IPS-18a (cell line): Measurements from ENCODE around the gene CLEC18A.
"Not testable (repeated sequence)": the region's sequence is repeated elsewhere in the genome, so short reads cannot be mapped to it uniquely, and the experiment has no call there.

Experiments used
- H3K27ac ChIP-seq: one replicate; pipeline ENCODE4 v1.5.1; 2013; ENCODE audit warnings: low read length
- H3K27me3 ChIP-seq: one replicate; pipeline ENCODE4 v1.6.1; 2013; ENCODE audit warnings: mild to moderate bottlenecking, low read length; ENCODE audit not compliant: control insufficient read depth, insufficient read depth
- H3K36me3 ChIP-seq: one replicate; pipeline ENCODE4 v1.6.1; 2013; ENCODE audit warnings: low read depth, low read length; ENCODE audit not compliant: control insufficient read depth
- H3K4me1 ChIP-seq: one replicate; pipeline ENCODE4 v1.6.1; 2013; ENCODE audit warnings: low read depth, low read length; ENCODE audit not compliant: control insufficient read depth
- H3K4me3 ChIP-seq: one replicate; pipeline ENCODE4 v1.5.1; 2013; ENCODE audit warnings: low read length
- H3K9ac ChIP-seq: one replicate; pipeline ENCODE4 v1.6.1; 2013; ENCODE audit warnings: mild to moderate bottlenecking, low read length, moderate library complexity
- H3K9me3 ChIP-seq: one replicate; pipeline ENCODE4 v1.6.1; 2013; ENCODE audit warnings: low read depth, low read length; ENCODE audit not compliant: control insufficient read depth

The CLEC18A gene

GRCh38 chr16:69939821-69940585, 11.1 kb upstream of the CLEC18A start:
- no peaks in the 10 kb centered on the region for H3K9me3 ChIP-seq
- H3K9ac ChIP-seq = no peak overlapping the region
- H3K4me1 ChIP-seq = no peaks in the 10 kb centered on the region
- H3K36me3 ChIP-seq = peaks cover 32% of the 10 kb centered on the region
- no peak overlapping the region for H3K4me3 ChIP-seq
- H3K27me3 ChIP-seq = no peaks in the 10 kb centered on the region
- H3K27ac ChIP-seq = no peak overlapping the region

GRCh38 chr16:69940676-69941075, 10.5 kb upstream of the CLEC18A start:
- Histone ChIP-seq H3K36me3 (peaks cover 32% of the 10 kb centered on the region), H3K9me3 (no peaks in the 10 kb centered on the region), H3K9ac (no peak overlapping the region), H3K27ac (no peak overlapping the region), H3K27me3 (no peaks in the 10 kb centered on the region), H3K4me1 (no peaks in the 10 kb centered on the region), H3K4me3 (no peak overlapping the region)

- Histone ChIP-seq H3K9ac (no peak overlapping the region), H3K27ac (no peak overlapping the region), H3K27me3 (no peaks in the 10 kb centered on the region), H3K9me3 (no peaks in the 10 kb centered on the region), H3K4me3 (no peak overlapping the region), H3K36me3 (peaks cover 28% of the 10 kb centered on the region), H3K4me1 (no peaks in the 10 kb centered on the region)
Measured at GRCh38 chr16:69941251-69942098, 9.7 kb upstream of the CLEC18A start.

GRCh38 chr16:69942099-69942491, 9.0 kb upstream of the CLEC18A start:
- Histone ChIP-seq H3K9me3 (no peaks in the 10 kb centered on the region), H3K36me3 (peaks cover 22% of the 10 kb centered on the region), H3K9ac (no peak overlapping the region), H3K4me1 (no peaks in the 10 kb centered on the region), H3K27ac (no peak overlapping the region), H3K4me3 (no peak overlapping the region), H3K27me3 (no peaks in the 10 kb centered on the region)

GRCh38 chr16:69942627-69943170, 8.4 kb upstream of the CLEC18A start:
- H3K36me3 ChIP-seq = peaks cover 16% of the 10 kb centered on the region
- H3K27me3 ChIP-seq = no peaks in the 10 kb centered on the region
- H3K27ac ChIP-seq = no peak overlapping the region
- H3K9ac ChIP-seq = no peak overlapping the region
- no peaks in the 10 kb centered on the region for H3K9me3 ChIP-seq
- H3K4me3 ChIP-seq = no peak overlapping the region
- H3K4me1 ChIP-seq = no peaks in the 10 kb centered on the region

- H3K9me3 ChIP-seq, H3K4me1 ChIP-seq, H3K27ac ChIP-seq, H3K27me3 ChIP-seq, H3K9ac ChIP-seq, H3K4me3 ChIP-seq: not testable (repeated sequence)
- peaks cover 14% of the 10 kb centered on the region for H3K36me3 ChIP-seq
Measured at GRCh38 chr16:69943241-69944036, 7.7 kb upstream of the CLEC18A start.

GRCh38 chr16:69950411-69950810, 723 bp upstream of the CLEC18A start:
- not testable (repeated sequence) for H3K4me1 ChIP-seq, H3K27me3 ChIP-seq, H3K4me3 ChIP-seq, H3K27ac ChIP-seq, H3K36me3 ChIP-seq, H3K9ac ChIP-seq, H3K9me3 ChIP-seq

- not testable (repeated sequence) for H3K9me3 ChIP-seq, H3K4me3 ChIP-seq, H3K4me1 ChIP-seq, H3K36me3 ChIP-seq, H3K27ac ChIP-seq, H3K9ac ChIP-seq, H3K27me3 ChIP-seq
Measured at GRCh38 chr16:69951672-69952031, 518 bp downstream of the CLEC18A start.

- not testable (repeated sequence) for H3K4me1 ChIP-seq, H3K27me3 ChIP-seq, H3K4me3 ChIP-seq, H3K9ac ChIP-seq, H3K27ac ChIP-seq, H3K9me3 ChIP-seq, H3K36me3 ChIP-seq
Measured at GRCh38 chr16:69952116-69952515, 982 bp downstream of the CLEC18A start.

- not testable (repeated sequence) for H3K4me3 ChIP-seq, H3K27ac ChIP-seq, H3K9me3 ChIP-seq, H3K36me3 ChIP-seq, H3K27me3 ChIP-seq, H3K9ac ChIP-seq, H3K4me1 ChIP-seq
Measured at GRCh38 chr16:69952572-69953355, 1.6 kb downstream of the CLEC18A start.

GRCh38 chr16:69954241-69954640, 3.1 kb downstream of the CLEC18A start:
- H3K4me3 ChIP-seq, H3K27ac ChIP-seq, H3K27me3 ChIP-seq, H3K9ac ChIP-seq, H3K9me3 ChIP-seq, H3K4me1 ChIP-seq, H3K36me3 ChIP-seq: not testable (repeated sequence)
